Umbilical cord (tissue), 2 donors: ENCODE data around the gene CBX7. TPM values are rescaled to one million over a fixed set of nuclear protein-coding genes. Genes with fewer than 3 reads are reported as not detected.

ENCODE experiments used
- DNase-seq: peaks from one replicate; pipeline ENCODE4 v3.0.0-alpha.2; 2015; ENCODE audit warnings: low spot score
- total RNA-seq: library from RNA; depleted of rRNA; stranded (reverse); fragments of >200 nt; gene quantifications from one replicate; pipeline ENCODE4 v1.2.3, GENCODE V29; 2014; ENCODE audit warnings: low replicate concordance; ENCODE audit not compliant: insufficient read depth

The CBX7 gene
- total RNA-seq, 1 donor from 2014 or later, result 10.4 TPM

DNA sequence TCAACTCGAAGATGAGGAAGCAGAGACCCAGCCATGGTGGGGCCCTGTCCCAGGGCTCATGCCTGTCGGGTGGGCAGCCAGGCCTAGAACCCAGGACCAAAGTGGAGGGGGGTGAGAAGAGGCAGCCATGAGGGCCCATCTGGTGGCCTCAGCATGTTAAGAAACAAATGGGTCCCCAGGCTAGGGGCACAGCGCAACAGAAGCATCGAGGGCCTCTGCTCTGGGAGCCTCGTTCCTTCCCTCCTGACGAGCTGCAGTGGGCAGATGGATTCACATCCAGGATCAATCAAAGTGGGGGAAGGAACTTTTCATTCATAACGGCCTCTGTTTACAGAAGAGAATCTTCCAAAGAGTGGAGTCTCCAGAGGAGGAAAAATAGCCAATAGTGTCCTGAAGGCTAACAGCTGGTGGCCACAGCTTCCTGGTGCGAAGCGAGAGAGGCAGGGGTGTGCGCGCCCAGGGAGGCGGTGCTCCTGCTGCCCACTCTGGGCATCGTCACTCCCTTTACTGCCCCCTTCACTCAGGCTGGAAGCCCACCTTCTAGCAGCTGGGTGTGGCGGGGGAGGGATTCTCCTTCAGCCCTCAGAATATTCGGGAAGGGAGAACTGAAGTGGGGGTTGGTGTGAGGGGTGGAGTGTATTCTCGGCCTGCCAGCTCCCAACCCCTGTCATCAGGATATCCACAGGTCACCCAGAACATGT, 4.3 kb downstream of the CBX7 start:
- DNase-seq, result no peak

DNA sequence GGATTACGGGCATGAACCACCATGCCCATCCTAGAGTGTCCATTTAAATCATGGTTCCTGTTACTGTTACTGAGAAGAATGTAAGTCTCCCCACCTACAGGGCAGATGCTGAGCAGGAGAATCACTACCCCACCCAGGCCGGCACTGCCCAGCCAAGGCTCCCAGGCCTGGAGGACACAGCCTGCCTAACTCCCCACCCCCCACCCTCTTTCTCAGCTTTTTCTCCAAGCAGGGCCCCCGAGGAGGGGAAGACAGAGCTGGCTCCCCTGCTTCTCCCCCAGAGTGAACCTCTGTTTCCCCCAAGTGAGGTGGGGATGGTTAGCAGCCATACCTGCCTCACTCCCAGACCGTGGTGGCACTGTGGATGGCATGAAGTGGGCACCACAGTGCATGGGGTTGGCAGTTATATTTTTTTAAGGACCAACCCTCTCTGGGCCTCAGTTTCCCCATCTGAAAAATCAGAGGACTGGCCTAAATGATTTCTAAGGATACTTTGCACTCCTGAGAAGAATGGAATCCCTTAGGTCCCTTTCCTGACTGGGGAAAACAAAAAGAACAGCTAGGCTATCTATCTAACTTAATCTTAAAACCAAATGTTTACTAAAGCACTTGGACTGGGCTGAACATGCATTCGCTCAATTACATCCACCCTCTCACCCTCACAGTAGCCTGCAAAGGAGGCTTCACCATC, 5.0 kb downstream of the CBX7 start:
- DNase-seq, result no peak

DNA sequence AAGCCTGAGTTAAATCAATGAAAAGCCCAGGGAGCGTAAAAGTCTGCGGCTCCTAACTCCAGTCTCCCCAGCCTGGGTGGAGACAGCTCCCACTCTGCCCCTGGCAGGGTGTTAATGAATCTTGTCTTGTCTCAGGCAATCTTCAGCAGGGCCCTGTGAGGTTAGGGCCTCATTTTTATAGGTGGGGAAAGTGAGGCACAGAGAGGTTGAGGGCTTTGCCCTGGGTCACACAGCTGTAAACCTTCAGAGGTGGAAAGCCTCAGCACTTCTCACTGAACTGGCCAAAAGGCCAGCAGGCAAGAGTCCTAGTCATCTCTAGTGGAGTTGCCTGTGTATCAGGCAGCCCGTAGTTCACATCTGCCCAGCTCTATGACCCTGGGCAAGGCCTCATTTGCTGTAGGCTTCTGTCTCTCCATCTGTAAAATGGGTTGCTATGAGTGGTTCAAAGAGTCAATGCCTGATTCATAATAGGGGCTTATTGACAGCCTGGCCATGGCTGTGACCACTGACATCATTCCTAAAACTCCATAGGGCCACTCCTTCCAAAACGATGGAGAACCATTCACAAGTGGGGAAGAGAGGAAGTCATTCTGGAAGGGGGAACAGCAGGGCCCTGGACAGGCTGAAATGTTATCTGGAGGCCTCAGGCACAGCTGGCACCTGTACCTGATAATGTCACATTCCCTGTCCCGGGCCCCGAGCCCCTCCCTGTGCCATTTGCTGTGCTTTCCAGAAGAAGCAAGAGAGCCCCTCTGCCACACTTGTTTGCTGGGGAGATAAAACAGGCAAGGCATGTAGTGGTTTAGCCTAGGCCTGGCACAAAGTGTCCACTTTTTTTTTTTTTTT, 6.0 kb downstream of the CBX7 start:
- no peak for DNase-seq

DNA sequence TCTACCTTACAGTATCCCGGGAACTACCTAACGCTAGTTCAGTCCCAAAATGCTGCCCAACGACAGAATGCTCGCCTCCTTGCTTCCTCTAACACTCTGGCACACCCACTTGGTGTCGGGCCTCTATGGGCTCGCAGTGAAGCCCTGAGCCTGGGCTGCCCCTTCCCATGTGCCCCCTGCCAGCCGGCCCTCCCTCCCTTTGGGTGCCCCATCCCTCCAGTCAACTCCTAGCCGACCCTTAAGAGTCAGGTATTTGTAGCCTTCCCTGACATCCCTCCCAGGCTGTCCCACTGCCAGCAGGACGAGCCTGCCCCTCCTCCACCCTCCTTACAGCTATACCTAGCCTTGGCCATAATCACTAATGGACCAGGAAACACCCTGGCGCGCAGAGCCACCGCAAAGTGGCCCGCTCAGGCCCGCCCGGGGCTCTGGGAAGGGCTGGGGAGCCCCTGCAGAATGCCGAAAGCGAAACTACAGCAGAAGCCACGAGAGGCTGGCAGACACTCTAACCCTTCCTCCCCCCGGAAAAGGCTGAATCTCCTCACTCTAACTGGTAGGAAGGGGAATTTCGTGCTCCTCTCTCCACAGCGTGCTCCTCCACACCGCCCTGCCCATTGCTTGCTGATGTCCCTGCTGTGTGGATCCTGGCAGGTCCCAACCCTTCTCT, 8.2 kb downstream of the CBX7 start:
- no peak for DNase-seq

DNA sequence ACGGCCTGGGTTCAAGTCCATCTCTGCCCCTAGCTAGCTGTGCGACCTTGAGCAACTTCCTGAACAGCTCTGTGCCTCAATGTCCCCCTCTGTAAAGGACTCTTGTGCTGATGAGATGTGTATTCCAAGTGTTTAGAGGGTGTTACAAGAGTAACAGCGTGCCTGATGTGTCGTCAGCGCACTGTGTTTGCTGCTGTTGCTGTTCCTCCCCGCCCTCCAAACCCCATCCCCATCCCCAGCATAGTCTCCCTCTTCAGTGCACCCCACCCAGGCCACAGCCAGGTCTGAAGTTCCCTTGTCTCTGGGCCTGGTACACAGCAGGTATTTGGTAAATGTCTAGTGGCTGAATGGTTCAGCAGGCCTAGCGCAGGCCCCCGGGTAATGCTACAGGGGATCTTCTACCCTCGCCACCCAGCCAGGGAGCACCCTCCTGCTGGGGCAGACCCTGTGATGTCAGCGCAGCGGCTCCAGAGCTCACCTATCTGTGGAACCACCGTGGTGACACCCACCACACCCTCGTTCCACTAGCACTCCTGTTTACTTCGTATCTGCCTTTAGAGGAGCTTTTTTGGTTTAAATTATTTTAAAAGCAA, 10.3 kb downstream of the CBX7 start:
- no peak for DNase-seq

DNA sequence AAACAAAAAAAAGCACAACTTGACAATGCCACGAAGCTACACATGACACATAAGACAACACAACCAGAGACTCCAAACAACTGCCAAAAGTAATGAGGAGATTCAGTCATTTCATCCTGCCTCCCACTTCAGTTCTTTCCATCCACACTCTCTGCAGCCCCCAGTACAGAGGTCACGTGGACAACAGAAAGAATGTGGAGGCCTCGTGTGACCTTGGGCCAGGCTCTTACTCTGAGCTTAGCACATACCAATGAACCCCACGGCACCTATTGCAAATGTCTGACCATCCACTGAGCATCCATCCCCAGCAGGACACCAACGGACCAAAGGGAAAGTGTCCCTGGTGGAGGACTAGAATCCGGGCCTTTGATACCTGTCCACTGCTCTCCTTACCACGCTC, 12.5 kb downstream of the CBX7 start:
- DNase-seq, result no peak

DNA sequence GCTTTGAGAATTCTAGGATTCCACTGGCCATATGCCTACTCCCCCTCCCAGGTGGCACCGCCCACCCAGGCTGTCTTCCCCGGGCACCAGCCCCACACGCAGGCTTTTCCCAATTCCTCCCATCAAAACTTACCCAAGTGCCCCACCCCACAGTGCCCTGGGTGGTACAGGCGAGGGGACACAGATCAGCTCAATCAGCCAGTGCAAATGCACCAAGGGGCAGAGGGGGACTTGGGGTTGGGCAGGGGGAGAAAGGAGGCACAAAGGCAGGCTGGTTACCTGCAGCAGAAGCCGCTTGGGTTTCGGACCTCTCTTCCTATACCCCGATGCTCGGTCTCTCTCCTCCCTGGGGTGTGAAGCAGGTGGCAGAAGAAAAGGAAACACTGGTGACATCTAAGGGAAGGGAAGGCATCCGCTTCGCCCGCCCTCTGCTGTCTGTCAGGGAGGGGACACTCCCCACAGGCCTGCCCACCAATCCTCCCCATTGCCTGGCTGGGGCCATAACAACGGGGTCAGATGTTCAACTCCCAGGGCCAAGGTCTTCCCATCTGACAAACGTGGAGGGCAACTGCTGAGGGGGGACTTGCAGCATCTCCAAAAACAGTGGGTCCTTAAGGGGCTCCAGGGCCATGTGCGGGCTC, 14.0 kb downstream of the CBX7 start:
- DNase-seq, result no peak

DNA sequence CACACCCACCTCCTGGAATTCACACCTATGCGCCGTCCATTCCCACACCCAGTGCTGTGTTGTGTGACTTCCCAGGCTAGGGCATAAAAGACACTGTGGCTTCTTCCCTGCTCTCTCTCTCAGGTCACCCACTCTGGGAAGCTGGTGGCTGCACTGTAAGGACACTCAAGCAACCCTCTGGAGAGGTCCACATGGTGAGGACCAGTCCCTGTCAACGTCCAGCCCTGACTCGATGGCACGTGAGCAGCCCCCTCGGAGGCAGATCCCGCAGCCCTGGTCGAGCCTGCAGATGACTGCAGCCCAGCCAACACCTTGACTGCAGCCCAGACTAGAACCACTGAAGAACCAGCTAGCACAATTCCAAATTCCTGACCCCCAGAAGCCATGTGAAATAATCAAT, 16.2 kb downstream of the CBX7 start:
- DNase-seq, result no peak

DNA sequence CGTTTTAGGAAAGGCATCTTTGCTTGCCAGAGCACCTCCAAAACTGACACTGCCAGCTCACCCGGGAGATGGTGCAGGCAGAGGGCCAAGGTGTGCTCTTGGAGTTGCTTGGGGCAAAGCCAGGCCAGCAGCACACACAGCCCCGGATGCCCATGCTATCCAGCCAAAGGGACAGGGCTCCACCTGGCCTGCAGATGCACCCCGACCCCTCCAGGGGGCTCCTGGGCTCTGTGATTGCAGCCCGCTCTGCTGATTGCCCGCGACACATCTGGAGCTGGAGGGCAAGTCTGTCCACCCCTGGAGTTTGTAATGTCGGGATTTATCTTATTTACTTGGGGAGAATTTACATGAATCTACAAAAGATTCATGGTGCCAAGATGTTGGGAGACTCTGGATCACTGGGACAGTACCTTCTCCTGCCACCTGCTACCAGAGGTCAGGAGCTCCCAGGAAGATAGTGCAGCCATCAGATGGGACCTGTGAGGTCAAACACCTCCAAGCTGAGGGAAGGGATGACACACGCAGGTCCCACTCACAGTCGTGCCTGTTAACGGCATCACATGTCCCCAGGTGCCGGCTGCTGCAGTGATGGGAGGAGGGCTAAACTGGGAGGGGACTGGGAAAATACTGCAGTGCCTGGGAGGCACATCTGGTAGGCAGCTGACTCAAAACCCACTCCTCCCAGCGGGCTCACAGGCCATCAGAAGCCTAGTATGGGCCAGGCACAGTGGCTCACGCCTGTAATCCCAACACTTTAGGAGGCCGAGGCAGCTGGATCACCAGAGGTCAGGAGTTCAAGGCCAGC, 17.2 kb downstream of the CBX7 start:
- DNase-seq, result peak; percentile 48

DNA sequence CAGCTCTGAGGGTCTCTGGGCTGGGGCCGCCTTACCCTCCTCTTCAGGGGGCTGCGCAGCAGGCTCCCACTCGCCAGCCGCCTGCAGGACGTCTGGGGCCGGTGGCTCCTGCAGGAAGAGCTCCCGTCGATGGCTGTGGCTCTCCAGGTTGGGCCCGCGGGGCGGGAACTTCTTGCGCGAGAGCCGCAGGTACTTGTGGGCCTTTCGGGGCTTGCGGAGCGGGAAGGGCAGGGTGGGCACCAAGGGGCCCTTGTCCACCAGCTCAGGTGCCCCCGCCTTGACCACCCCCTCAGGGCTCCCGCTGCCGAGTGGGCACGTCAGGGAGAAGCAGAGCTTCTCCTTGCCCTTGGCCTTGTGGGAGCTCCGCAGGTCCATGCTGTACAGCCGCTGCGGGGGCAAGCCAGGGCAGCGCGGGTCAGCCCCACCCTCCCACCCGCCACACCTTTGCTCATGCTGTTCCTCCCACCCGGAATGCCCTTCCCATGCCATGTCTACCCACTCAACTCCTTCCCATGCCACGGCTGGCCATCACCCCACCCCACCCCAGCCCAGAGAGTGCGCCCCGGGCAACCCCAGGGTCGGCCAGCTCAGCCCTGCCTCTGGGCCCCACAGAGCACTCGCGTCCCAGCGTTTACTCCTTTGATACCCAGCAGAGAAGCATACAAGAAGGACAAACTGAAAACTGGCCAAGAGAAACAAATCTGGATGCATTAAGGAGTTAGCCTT, 18.0 kb downstream of the CBX7 start:
- DNase-seq, result no peak

DNA sequence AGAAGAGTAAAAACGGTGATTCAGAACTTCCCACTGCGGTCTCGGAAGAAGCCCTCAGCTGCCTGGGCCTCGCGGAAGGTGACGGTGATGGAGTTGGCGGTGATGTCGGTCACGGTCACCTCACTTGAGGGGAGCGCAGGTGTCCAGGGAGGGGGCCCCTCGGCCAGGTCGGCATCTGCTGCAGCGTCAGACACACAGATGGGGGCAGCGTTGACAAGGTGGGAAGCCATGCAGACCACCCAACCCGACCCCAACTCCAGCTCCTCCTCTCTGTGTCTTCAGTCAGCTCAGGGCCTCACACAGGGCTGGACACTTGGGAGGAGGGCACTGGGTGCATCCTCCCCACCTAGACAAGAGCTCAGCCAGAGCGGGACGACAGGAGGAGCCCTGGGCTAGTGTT, 18.6 kb downstream of the CBX7 start:
- DNase-seq, result no peak

DNA sequence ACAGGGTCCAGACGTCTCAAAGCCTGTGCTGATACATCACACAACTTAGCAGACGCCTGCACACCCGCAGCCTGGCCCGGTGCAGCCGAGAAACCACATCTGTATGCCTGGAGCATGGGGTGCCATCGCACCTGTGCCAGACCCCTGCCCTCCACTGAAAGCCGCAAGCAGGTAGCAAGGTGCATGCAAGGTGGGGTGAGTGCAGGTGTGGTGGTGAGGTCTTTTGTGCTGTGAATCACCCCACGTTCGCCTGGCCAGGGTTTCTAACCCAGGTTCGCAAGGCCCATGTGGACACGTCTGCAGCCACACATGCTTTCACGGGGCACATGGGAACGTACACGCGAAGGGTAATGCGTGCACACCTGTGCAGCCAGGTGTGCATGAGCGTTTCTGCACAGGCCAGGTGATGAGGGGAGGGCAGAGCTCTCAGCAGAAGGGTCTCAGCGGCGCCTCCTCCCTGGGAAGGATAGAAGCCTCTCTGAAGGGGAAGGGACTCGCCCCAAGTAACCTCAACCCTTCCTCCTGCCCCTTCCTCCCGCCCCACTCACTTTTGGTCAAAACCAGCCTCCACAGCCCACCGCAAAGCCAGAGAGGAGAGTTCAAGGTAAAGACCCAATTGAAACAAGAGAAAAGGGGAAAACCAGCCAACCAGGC, 19.5 kb downstream of the CBX7 start:
- DNase-seq, result no peak

DNA sequence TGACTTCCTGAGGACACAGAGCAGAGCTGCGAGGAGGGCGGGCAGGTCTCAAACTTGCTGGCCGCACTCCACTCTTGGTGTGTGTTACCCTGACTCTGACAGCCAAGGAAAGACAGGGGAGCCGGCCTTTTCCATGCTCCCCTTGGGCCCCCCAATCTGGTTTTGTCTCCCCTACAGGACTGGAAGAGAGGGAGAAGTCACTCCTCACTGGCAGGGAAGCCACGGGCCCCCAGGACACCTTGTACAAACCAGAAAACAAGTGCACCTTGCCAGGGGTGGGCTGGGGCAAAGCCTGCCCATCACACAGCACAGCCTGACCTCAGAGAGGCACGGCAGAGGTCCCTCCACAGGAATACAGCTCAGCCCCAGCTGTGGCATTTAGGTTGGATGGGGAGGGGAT, 20.2 kb downstream of the CBX7 start:
- no peak for DNase-seq

DNA sequence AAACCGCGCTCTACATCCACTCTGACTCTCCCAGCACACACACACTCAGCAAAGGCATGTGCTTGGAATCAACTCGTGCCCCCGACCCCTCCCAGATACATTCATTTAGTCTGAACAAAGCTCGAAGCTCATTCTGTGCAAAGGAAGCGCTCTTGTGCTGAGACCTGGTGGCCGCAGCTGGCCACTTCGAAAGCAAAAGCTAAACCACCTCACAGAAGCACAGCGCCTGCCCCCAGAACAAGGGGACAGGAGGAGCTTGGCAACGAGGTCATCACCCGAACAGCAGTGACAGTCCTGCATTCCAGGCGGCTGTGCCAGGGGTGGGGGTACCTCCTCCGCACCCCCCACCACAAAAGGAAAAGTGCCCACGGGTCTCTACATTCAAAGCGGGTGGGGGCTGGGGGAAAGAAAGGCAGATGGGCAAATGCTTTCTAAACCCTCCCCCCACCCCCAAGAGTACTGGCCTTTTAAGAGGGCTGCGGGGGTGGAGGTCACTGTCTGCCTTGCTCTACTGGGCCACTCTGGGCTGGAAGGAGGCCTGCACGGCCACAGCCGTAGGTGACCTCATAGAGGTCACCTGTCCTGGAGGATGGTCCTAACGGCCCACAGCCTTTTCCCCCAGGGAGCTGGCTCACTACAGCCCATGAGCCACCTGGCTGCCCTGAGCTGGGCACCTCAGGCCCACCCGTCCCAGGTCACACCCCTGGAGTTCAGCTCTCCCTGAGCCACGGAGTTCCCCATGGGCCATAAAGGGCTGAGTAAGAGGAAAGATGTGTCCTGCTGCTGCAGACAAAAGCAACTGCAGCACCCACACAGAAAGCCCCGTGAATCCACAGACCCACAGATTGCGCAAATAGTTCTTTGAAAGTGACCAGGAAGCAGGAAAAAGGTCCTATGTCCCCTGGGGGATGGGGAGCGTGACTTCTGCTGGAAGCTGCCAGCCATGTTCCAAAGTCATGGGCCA, 21.3 kb downstream of the CBX7 start:
- DNase-seq, result no peak

DNA sequence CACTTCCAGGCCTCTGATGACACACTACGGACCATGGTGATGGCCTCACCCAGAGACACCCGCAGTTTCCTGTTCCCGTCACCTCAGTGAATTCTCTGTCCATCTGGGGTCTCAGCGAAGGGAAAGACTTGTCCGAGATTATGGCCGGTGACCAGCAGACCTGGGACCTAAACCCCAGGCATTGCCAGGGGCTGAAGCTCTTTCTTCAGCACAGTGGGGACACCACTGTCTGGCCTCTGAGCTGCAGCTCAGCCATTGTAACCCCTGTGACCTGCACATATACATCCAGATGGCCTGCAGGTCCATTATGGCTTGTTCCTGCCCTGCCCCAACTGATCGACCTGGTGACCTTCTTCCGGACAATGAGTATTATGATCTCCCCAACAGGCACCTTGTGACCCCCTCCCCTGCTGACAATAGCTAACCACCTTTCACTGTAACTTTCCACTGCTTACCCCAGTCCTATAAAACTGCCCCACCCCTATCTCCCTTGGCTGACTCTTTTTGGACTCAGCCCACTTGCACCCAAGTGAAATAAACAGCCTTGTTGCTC, 22.3 kb downstream of the CBX7 start:
- DNase-seq, result no peak

DNA sequence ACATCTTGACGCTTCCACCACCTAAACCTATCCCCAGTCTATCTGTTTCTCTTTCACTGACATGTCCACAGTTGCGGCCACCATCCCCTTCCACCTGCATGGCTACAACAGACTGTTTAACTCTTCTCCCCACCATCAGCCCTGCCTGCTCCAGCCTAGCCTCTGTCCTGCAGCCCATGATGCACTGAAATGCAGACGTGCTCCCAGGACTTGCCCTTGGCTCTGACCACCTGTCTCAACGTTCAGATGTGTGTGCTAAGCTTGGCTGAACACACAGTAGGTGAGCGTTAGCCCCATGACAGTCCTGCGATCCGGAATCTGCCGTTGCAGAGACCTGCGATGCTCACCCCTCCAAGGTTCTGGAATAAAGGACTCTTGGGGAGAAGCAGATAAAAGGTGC, 22.7 kb downstream of the CBX7 start:
- no peak for DNase-seq

DNA sequence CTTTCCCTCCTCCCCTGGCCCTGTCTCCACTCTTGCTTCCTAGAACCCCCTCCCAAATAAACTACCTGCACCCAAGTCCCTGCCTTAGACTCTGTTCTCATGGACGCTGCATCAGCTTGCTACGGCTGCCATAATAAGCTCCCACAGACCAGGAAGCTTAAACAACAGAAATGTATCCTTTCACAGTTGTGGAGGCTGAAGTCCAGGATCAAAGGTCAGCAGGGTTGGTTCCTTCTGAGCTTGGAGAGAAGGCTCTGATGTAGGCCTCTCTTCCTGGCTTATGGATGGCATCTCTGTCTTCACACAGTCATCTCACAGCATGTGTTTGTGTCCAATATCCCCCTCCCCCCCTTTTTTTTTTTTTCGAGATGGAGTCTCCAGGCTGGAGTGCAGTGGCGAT, 23.4 kb downstream of the CBX7 start:
- no peak for DNase-seq

DNA sequence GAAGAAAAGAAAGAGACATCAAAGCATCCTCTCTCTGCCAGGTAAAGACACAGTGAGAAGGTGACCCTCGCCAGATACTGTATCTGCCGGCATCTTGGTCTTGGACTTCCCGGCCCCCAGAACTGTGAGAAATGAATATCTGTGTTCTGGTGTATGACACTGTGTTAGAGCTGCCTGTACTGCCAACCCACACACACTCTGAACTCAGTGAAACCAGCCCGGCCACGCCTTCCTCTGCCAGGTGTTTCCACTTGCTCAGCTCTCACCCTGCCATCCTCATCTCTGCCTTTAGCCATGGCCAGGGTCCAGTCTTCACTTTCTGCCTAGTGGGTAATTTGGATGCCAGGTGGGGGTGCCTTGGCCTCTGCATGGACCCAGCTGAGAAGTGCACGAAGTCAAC, 24.0 kb downstream of the CBX7 start:
- no peak for DNase-seq
